Uterus (tissue), 4 donors: ENCODE data around the gene RNF10. TPM values are rescaled to one million over a fixed set of nuclear protein-coding genes. Genes with fewer than 3 reads are reported as not detected.

ENCODE experiments used
- DNase-seq, 2 donors: peaks; one replicate each; pipeline ENCODE4 v3.0.0-alpha.2; 2019 to 2020
- H3K27ac ChIP-seq, 2 donors: fragments of 200-600 bp; sonication (generic); 1 replicate in 1 of 2; 2 replicates in 1 of 2; pipeline ENCODE4 v1.5.1; 2016 to 2018
- H3K27me3 ChIP-seq, 2 donors: fragments of 200-600 bp; sonication (generic); one replicate each; pipeline ENCODE4 v1.5.1; 2018 to 2019; ENCODE audit warnings: control low read depth in 1 of 2
- H3K36me3 ChIP-seq, 2 donors: fragments of 200-600 bp; sonication (generic); one replicate each; pipeline ENCODE4 v1.5.1; 2019; ENCODE audit warnings: control low read depth in 1 of 2
- H3K4me1 ChIP-seq, 2 donors: fragments of 200-600 bp; sonication (generic); one replicate each; pipeline ENCODE4 v1.5.1; 2018 to 2019; ENCODE audit warnings: control low read depth in 1 of 2
- H3K4me3 ChIP-seq, 2 donors: fragments of 200-600 bp; sonication (generic); 1 replicate in 1 of 2; 2 replicates in 1 of 2; pipeline ENCODE4 v1.5.1; 2018 to 2019; ENCODE audit warnings: mild to moderate bottlenecking in 1 of 2
- H3K9me3 ChIP-seq, 2 donors: fragments of 200-600 bp; sonication (generic); one replicate each; pipeline ENCODE4 v1.5.1; 2019; ENCODE audit warnings: control low read depth in 1 of 2
- POLR2A ChIP-seq, 2 donors: fragments of 450-650 bp; IDR thresholded peaks; one replicate each; pipeline ENCODE4 v1.6.1; 2016; ENCODE audit warnings: antibody characterized with exemption in 2 of 2, mild to moderate bottlenecking in 1 of 2, moderate library complexity in 1 of 2
- intact Hi-C: fragments of 100-400 bp; cut with DNase I; formaldehyde crosslinking; loops from one replicate; pipeline ENCODE4 v1.15.1; 2023; ENCODE audit warnings: low total_unique reads
- total RNA-seq, 4 donors: library from RNA; depleted of rRNA in 3 of 4; stranded (reverse); fragments of >200 nt in 3 of 4; gene quantifications; one replicate each; pipeline versions ENCODE4 v1.1.0 to v1.2.4, GENCODE V29; 2014 to 2023
- TF ChIP-seq, protein P1 (sequence below), 4 experiments: fragments of 200-600 bp in 2 of 4; fragments of 450-650 bp in 2 of 4; sonication (generic) in 2 of 4; IDR thresholded peaks; one replicate each; pipeline ENCODE4 v1.5.1; 2016 to 2019; ENCODE audit warnings: antibody characterized with exemption in 4 of 4, mild to moderate bottlenecking in 2 of 4, moderate library complexity in 1 of 4
- donor health status: DM: yes; HTN: yes; CAD: no.

The RNF10 gene
- total RNA-seq, 4 donors from 2014 or later, result 53.8 to 169 (median 103) TPM

DNA sequence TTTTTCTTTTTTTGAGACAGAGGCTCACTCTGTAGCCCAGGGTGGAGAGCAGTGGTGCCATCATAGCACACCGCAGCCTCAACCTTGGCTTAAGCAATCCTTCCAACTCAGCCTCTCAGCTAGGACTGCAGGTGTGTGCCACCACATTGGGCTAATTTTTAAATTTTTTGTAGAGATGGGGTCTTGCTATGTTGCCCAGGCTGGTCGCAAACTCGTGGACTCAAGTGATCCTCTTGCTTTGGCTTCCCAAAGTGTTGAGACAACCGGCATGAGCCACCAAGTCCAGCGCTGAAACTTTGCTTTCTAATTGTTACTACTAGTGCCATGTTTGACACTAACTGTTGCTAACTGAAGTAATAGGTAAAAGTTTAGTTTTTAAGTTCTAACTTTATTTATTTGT lies 8.0 kb downstream of the RNF10 start:
- TF ChIP-seq, protein P1, sequence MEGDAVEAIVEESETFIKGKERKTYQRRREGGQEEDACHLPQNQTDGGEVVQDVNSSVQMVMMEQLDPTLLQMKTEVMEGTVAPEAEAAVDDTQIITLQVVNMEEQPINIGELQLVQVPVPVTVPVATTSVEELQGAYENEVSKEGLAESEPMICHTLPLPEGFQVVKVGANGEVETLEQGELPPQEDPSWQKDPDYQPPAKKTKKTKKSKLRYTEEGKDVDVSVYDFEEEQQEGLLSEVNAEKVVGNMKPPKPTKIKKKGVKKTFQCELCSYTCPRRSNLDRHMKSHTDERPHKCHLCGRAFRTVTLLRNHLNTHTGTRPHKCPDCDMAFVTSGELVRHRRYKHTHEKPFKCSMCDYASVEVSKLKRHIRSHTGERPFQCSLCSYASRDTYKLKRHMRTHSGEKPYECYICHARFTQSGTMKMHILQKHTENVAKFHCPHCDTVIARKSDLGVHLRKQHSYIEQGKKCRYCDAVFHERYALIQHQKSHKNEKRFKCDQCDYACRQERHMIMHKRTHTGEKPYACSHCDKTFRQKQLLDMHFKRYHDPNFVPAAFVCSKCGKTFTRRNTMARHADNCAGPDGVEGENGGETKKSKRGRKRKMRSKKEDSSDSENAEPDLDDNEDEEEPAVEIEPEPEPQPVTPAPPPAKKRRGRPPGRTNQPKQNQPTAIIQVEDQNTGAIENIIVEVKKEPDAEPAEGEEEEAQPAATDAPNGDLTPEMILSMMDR (IDR thresholded peaks at IDR 0.05), result no peak
- TF ChIP-seq POLR2A (IDR thresholded peaks at IDR 0.05), result no peak
- DNase-seq, result no peak
- no peaks in the 10 kb centered on the region for H3K36me3 ChIP-seq
- H3K4me1 ChIP-seq, result peaks cover 4 to 6% of the 10 kb centered on the region in 2 donors
- no peaks in the 10 kb centered on the region for H3K27me3 ChIP-seq
- H3K27ac ChIP-seq, result no peak overlapping the region
- intact Hi-C loops, result no loop called here
- no peaks in the 10 kb centered on the region for H3K9me3 ChIP-seq
- no peak overlapping the region for H3K4me3 ChIP-seq

DNA sequence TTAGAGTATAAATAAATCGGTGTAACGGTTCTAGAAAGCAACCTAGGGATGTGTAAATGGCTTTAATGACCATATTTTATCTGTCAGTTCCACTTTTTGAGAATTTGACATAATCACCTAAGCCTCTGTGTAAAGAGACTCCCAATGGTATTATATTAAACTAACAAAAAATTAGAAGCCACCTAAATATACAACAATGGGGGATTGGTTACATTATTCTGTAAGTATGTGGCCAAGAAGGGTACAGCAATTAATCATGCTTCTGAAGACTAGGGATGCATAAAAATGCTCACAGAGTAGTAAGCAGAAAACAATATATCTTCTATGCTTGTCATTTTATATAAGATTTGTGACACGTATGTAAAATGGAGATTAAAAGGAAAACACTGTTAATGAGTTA lies 10.5 kb downstream of the RNF10 start:
- no peaks in the 10 kb centered on the region for H3K36me3 ChIP-seq
- no peak for TF ChIP-seq POLR2A (IDR thresholded peaks at IDR 0.05)
- TF ChIP-seq, protein P1 (IDR thresholded peaks at IDR 0.05), result no peak
- peaks cover 0 to under 1% of the 10 kb centered on the region in 2 donors for H3K4me1 ChIP-seq
- intact Hi-C loops, result no loop called here
- H3K4me3 ChIP-seq, result no peak overlapping the region
- H3K27me3 ChIP-seq, result no peaks in the 10 kb centered on the region
- DNase-seq, result no peak
- no peaks in the 10 kb centered on the region for H3K9me3 ChIP-seq
- no peak overlapping the region for H3K27ac ChIP-seq

DNA sequence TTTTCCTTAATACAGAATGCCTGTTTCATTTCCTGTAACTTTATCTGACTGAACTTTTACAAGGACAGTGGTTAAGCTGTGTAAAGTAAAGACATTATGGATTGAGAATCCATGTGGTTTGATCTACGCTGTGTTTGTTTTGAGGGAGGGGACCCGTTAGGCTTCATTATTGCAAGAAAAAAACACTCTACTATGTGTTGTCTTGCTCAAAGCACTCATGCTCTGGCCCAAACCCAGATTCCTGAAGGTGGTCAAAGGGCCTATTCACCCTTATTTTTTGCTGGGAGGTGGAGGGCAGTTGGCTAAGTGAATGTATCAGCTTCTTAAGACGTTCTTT lies 11.9 kb downstream of the RNF10 start:
- H3K9me3 ChIP-seq, result no peaks in the 10 kb centered on the region
- H3K27me3 ChIP-seq, result no peaks in the 10 kb centered on the region
- TF ChIP-seq, protein P1 (IDR thresholded peaks at IDR 0.05), result no peak
- TF ChIP-seq POLR2A (IDR thresholded peaks at IDR 0.05), result no peak
- no peak overlapping the region for H3K27ac ChIP-seq
- no peaks in the 10 kb centered on the region for H3K36me3 ChIP-seq
- no peak for DNase-seq
- peaks cover 0 to 4% of the 10 kb centered on the region in 2 donors for H3K4me1 ChIP-seq
- no peak overlapping the region for H3K4me3 ChIP-seq
- intact Hi-C loops, result no loop called here

DNA sequence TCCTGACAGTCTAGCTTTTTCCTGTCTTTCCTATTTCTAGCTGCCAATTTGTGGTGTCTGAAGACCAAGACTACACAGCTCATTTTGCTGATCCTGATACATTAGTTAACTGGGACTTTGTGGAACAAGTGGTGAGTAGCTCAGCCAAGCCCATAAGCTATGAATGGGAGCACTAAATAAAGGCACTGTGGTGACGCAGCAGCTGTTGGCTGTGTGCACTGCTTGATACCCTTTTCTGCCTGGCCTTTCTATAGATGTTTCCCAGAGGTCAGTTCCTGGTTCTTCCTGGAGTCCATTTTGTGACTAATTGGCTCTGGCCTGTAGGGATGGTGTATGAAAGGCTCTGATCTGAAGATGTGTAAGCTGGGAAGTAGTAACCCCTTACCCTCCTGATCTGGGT lies 20.5 kb downstream of the RNF10 start:
- DNase-seq, result no peak
- Histone ChIP-seq H3K4me1 (peaks cover 0 to 3% of the 10 kb centered on the region in 2 donors), H3K4me3 (no peak overlapping the region), H3K27ac (no peak overlapping the region), H3K9me3 (no peaks in the 10 kb centered on the region), H3K27me3 (no peaks in the 10 kb centered on the region), H3K36me3 (no peaks in the 10 kb centered on the region)
- intact Hi-C loops, result no loop called here
- TF ChIP-seq, protein P1 (IDR thresholded peaks at IDR 0.05), result no peak

DNA sequence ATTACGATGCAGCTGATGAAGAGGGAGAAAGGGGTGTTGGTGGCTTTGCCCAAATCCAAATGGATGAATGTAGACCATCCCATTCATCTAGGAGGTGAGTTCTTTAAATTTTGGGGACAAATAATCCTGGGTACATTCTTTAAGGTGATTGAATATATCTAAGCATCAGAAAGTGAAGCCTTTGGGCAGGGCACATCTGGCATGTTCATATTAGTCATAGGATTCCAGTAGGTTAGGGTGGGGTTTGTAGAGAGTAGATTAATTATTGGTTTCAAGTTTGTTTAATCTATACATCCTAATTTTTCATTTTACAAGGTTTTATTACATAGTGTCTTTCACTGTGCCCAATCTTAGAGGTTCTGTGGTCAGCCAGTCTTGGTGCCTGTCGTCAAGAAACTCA lies 23.4 kb downstream of the RNF10 start:
- TF ChIP-seq, protein P1 (IDR thresholded peaks at IDR 0.05), result no peak
- TF ChIP-seq POLR2A (IDR thresholded peaks at IDR 0.05), result no peak
- Histone ChIP-seq H3K9me3 (no peaks in the 10 kb centered on the region), H3K4me3 (no peak overlapping the region), H3K4me1 (no peaks in the 10 kb centered on the region), H3K27ac (no peak overlapping the region), H3K27me3 (no peaks in the 10 kb centered on the region), H3K36me3 (no peaks in the 10 kb centered on the region)
- no peak for DNase-seq
- intact Hi-C loops, result no loop called here
